ENCODE results near the gene TMEM239.
A peak's percentile ranks its signal among the peaks of the same experiment; 100 is the strongest.
"Not testable (repeated sequence)": the region's sequence is repeated elsewhere in the genome, so short reads cannot be mapped to it uniquely, and the experiment has no call there.

Gene TMEM239

GRCh38 chr20:2816030-2816582 is at the start of gene TMEM239:
TMEM239 (plus strand) TSS chr20:2816364; CDS start chr20:2816555, 191 bp downstream.
- no peak for DNase-seq

- DNase-seq: no peak
These were observed 48.2 kb upstream of the TMEM239 start for GRCh38 chr20:2767768-2768631.

- no peak for DNase-seq
These were observed 47.5 kb upstream of the TMEM239 start for GRCh38 chr20:2768632-2769015.

- not testable (repeated sequence) for DNase-seq
These were observed 46.1 kb upstream of the TMEM239 start for GRCh38 chr20:2770091-2770490.

- DNase-seq: no peak
These were observed 44.5 kb upstream of the TMEM239 start for GRCh38 chr20:2771631-2772080.

GRCh38 chr20:2773812-2774211 is 42.4 kb upstream of the TMEM239 start:
- no peak for DNase-seq

- DNase-seq: no peak
These were observed 41.0 kb upstream of the TMEM239 start for GRCh38 chr20:2775139-2775538.

- DNase-seq: no peak
These were observed 37.4 kb upstream of the TMEM239 start for GRCh38 chr20:2778602-2779321.

- no peak for DNase-seq
These were observed 35.2 kb upstream of the TMEM239 start for GRCh38 chr20:2780948-2781347.

GRCh38 chr20:2783908-2784566 is 32.1 kb upstream of the TMEM239 start:
- no peak for DNase-seq

GRCh38 chr20:2793471-2793870 is 22.7 kb upstream of the TMEM239 start:
- DNase-seq: no peak

GRCh38 chr20:2794202-2794748 is 21.9 kb upstream of the TMEM239 start:
- no peak for DNase-seq

GRCh38 chr20:2794866-2795447 is 21.2 kb upstream of the TMEM239 start:
- DNase-seq: no peak

GRCh38 chr20:2795451-2795850 is 20.7 kb upstream of the TMEM239 start:
- DNase-seq: no peak

- no peak for DNase-seq
These were observed 20.0 kb upstream of the TMEM239 start for GRCh38 chr20:2796011-2796660.

GRCh38 chr20:2797136-2797983 is 18.8 kb upstream of the TMEM239 start:
- DNase-seq: no peak

- no peak for DNase-seq
These were observed 17.9 kb upstream of the TMEM239 start for GRCh38 chr20:2798095-2798805.

- peak; percentile 12 for DNase-seq
These were observed 17.4 kb upstream of the TMEM239 start for GRCh38 chr20:2798814-2799213.

GRCh38 chr20:2799271-2799670 is 16.9 kb upstream of the TMEM239 start:
- no peak for DNase-seq

Measured in GF-D8 (cell line).